ENCODE data around the gene ARPP19. TPM values are rescaled to one million over a fixed set of nuclear protein-coding genes. Genes with fewer than 3 reads are reported as not detected.

Gene ARPP19
- total RNA-seq, 1 donor from 2014 or later: 71.7 TPM

DNA sequence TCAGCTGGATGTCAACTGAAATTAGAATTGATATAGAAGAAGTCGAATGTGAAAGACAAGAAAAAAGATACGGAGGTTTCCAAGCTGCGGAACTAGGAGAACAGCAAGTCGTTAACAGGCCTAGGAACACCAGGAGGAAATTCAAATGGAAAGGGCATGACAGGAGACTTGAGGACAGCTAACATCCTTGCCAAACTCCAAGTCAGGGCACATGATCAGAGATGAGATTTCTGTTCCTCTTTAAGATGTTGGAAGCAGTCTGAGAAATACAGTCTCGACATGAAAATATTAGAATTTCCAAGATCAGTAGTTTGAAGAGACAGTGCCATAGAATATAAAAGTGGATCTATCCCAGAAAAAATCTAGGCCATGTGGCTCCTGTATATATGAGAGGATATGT lies 45.2 kb downstream of the ARPP19 start:
- H3K27ac ChIP-seq: no peak overlapping the region
- no peaks in the 10 kb centered on the region for H3K4me1 ChIP-seq
- no peaks in the 10 kb centered on the region for H3K36me3 ChIP-seq
- H3K9me3 ChIP-seq: no peaks in the 10 kb centered on the region
- DNase-seq (ENCODE audit: low spot score in 2 of 2): no peak
- no peak overlapping the region for H3K4me3 ChIP-seq
- TF ChIP-seq, protein P1, sequence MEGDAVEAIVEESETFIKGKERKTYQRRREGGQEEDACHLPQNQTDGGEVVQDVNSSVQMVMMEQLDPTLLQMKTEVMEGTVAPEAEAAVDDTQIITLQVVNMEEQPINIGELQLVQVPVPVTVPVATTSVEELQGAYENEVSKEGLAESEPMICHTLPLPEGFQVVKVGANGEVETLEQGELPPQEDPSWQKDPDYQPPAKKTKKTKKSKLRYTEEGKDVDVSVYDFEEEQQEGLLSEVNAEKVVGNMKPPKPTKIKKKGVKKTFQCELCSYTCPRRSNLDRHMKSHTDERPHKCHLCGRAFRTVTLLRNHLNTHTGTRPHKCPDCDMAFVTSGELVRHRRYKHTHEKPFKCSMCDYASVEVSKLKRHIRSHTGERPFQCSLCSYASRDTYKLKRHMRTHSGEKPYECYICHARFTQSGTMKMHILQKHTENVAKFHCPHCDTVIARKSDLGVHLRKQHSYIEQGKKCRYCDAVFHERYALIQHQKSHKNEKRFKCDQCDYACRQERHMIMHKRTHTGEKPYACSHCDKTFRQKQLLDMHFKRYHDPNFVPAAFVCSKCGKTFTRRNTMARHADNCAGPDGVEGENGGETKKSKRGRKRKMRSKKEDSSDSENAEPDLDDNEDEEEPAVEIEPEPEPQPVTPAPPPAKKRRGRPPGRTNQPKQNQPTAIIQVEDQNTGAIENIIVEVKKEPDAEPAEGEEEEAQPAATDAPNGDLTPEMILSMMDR (IDR thresholded peaks at IDR 0.05): no peak
- no peaks in the 10 kb centered on the region for H3K27me3 ChIP-seq
- intact Hi-C loops (cut with DNase I): no loop called here

DNA sequence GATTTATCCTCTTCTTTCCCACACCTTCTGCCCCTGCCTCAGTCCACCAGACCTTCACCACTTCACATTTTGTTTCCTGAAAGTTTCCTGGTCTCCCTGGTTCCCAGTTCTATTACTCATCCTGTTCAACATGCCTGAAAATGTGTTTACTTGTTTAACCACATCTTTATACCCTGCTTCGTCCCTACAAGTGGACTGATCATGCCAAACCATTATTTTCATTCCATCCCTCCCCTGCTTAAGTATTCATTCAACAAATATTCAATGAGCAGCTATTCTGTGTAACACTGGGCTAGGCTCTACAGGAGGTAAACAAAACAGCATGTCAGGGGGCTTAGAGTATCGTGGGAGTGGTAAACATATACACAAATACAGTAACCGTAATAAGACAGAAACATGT lies 45.6 kb downstream of the ARPP19 start:
- intact Hi-C loops (cut with DNase I): no loop called here
- TF ChIP-seq, protein P1 (IDR thresholded peaks at IDR 0.05): no peak
- Histone ChIP-seq H3K4me3 (no peak overlapping the region), H3K36me3 (no peaks in the 10 kb centered on the region), H3K27ac (no peak overlapping the region), H3K27me3 (no peaks in the 10 kb centered on the region), H3K9me3 (no peaks in the 10 kb centered on the region), H3K4me1 (no peaks in the 10 kb centered on the region)
- no peak for DNase-seq (ENCODE audit: low spot score in 2 of 2)

DNA sequence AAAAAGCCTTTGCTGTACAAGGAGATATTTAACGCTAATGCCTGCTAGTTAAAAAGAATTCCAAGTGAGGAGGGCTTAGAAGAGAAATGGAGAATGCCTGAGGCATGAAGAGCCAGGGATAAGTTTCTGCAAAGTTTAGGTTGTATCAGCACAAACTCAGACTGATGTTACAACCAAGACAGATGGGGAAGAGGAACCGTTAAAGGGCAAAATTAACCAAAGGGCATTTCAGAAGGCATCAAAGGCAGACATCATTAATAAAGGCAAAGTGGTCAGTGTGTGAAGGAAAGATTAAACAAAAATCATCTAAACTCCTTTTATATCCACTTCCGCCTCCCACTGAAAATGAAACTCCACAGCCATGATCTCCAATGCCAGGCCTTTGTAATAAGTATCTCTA lies 47.1 kb downstream of the ARPP19 start:
- Histone ChIP-seq H3K4me3 (no peak overlapping the region), H3K27ac (no peak overlapping the region), H3K9me3 (no peaks in the 10 kb centered on the region), H3K27me3 (no peaks in the 10 kb centered on the region), H3K36me3 (no peaks in the 10 kb centered on the region), H3K4me1 (no peaks in the 10 kb centered on the region)
- intact Hi-C loops (cut with DNase I): no loop called here
- no peak for DNase-seq (ENCODE audit: low spot score in 2 of 2)
- TF ChIP-seq, protein P1 (IDR thresholded peaks at IDR 0.05): no peak

DNA sequence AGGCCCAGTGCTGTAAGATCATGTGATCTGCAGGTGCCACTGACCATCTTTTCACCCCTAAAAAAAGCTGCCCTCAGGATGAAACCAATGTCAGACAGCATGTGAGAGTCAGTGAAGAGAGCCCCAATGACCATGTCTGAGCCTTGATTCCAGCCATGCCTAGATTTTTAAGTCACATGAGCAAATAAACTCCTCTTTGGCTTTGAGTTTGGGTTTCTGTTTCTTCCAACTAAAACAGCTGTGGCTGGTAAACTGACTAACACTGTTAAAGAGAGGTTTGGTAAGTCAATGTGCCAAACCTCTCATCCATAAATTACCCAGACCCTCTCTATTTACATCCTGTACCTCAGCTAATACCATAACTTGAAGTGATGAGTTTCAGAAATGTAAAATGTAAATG lies 48.4 kb downstream of the ARPP19 start:
- intact Hi-C loops (cut with DNase I): no loop called here
- Histone ChIP-seq H3K4me3 (no peak overlapping the region), H3K27me3 (no peaks in the 10 kb centered on the region), H3K9me3 (no peaks in the 10 kb centered on the region), H3K4me1 (no peaks in the 10 kb centered on the region), H3K27ac (no peak overlapping the region), H3K36me3 (no peaks in the 10 kb centered on the region)
- no peak for DNase-seq (ENCODE audit: low spot score in 2 of 2)
- TF ChIP-seq, protein P1 (IDR thresholded peaks at IDR 0.05): no peak

DNA sequence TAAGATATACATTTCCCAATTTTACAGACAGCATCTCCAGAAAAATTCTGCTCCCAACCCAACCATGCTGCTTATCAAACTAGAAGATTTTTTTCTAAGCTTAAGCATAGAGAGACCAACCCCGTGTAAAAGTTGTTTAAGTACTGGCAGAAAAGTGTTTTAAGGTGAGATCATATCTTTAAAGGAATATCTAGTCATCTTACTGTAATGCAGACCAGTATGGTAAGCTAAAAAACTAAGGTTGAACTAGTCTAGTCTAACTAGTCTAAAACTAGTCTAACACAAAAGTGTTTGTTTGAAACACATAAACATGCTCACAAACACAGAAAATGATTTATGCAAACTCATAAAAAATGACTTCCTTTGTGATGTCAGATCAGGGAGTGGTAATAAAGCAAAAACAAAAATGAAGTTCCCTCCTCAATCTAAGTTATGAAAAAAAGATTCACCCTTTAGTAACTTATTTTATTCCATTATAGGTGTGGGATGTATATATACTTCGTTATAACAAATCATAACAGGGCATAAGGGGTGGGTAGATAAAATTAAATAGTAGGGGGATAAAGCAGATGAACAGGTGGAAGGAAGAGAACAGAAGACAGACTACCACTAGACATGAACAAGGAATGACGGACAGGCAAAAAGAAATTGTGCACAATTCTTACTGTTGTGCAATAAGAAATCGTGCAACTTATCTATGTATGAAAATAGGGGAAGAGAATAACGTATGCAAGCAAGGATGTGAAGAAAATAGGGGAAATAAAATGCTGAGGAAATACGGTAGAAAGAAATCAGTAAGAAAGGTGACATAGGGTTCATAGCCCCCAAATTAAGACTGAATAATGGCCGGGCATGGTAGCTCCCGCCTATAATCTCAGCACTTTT lies 50.1 kb downstream of the ARPP19 start:
- TF ChIP-seq, protein P1 (IDR thresholded peaks at IDR 0.05): no peak
- DNase-seq (ENCODE audit: low spot score in 2 of 2): no peak
- H3K36me3 ChIP-seq: no peaks in the 10 kb centered on the region

More for the DNA sequence above, 50.1 kb downstream of the ARPP19 start:
- H3K4me1 ChIP-seq: no peaks in the 10 kb centered on the region
- intact Hi-C loops (cut with DNase I): no loop called here
- H3K4me3 ChIP-seq: no peak overlapping the region
- H3K27me3 ChIP-seq: no peaks in the 10 kb centered on the region
- H3K27ac ChIP-seq: no peak overlapping the region
- no peaks in the 10 kb centered on the region for H3K9me3 ChIP-seq
